GM18519 (cell line): ENCODE results near the gene SMARCB1.

Experiments used
- ATAC-seq: cut with Tn5 transposase; IDR thresholded peaks from one replicate; pipeline ENCODE4 v1.9.1; 2021; ENCODE audit warnings: mild to moderate bottlenecking, moderate library complexity; ENCODE audit not compliant: unreplicated experiment, low FRiP score

Gene SMARCB1

DNA sequence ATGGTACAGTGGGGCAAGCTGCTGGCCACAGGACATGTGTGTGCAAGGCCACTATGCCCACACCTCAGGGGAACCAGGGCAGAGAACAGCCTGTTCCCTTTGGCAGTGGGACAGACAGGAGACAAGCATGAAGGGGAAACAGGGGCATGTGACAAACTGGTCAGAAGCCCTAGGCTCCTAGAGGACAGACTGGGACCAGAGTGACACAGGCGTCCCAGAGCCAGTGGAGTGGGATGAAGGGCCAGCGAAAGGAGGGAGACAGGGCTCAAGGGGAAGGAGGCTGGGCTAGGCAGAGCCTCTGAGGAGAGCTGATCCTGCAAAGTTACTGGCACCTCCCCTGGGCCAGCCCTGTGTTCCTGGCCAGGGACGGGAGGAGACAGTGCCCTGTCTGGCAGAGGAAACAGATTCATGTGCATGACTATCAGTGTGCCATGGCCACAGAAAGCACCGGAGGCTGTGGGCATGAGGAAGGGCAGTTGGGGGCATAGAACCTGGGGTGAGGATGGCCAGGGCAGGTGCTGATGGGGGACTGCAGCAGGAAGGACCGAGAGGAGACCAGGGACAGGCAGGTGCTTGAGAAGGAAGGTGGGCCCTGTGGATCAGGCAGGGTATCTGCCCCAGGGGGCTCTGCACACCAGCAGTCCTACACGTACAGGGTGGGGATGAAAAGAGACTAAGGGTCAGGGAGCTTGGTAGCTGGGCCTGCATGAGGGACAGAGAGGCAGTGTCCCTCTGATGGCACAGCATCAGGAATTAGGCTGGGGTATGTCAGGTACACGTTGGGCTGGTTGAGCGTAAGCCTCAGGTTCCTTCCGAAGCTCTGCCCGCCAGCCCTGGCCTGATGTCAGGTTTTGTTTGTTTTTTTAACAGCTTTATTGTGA is 42.3 kb downstream of the SMARCB1 start:
- ATAC-seq: no peak

DNA sequence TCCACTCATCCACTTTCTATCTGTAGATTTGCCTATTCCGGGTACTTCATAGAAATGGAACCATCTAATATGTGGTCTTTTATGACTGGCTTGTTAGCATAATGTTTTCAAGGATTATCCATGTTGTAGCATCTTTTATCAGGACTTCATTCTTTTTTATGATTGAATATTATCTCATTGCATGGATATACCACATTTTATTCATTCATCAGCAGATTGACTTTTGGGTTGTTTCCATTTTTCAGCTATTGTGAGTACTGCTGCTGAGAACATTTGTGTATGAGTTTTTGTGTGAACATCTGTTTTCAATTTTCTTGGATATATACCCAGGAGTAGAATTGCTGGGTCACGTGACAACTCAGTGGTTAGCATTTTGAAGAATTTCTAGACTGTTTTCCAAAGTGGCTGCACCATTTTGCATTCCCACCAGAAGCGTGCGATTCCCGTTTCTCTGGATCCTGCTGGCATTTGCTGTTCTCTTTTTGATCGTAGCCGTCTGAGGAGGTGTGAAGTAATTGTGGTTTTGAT is 43.1 kb downstream of the SMARCB1 start:
- no peak for ATAC-seq

DNA sequence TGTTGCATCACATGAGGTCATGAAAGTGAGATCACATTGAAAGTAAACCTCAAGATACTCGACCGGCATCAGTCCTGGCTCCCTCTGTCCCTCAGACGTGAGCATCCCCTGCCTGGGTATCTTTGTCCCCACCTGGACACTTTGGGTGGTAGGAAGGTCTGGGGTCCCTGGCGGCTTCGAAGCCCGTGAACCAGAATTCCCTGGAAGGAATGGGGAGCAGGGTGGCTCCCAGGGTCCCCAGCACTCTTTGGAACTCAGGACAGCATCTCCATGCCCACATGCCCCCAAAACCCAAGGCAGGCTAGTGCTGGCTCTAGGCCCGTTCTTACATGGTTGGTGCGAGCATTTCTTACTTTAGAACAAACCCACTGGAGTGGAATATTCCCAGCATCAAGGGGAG is 44.5 kb downstream of the SMARCB1 start:
- ATAC-seq: no peak

DNA sequence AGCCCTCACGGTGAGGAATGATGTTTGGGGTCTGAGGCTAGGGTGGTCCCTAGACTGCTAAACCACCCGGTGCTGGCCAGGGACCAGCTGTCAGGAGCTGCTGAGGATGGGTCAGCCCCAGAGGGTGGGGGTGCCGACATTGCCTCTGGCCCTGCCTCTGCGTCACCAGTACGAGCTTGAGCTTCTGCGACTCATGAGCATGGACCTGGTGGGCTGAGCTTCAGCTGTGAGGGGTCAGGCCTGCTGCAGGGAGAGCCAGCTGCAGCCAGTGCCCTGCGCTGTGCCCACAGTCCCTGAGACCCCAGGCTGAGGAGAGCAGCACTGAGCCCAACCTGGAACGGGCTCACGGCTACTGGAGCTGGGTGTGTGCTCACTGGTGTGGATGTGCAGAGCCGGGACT is 45.0 kb downstream of the SMARCB1 start:
- ATAC-seq: no peak

DNA sequence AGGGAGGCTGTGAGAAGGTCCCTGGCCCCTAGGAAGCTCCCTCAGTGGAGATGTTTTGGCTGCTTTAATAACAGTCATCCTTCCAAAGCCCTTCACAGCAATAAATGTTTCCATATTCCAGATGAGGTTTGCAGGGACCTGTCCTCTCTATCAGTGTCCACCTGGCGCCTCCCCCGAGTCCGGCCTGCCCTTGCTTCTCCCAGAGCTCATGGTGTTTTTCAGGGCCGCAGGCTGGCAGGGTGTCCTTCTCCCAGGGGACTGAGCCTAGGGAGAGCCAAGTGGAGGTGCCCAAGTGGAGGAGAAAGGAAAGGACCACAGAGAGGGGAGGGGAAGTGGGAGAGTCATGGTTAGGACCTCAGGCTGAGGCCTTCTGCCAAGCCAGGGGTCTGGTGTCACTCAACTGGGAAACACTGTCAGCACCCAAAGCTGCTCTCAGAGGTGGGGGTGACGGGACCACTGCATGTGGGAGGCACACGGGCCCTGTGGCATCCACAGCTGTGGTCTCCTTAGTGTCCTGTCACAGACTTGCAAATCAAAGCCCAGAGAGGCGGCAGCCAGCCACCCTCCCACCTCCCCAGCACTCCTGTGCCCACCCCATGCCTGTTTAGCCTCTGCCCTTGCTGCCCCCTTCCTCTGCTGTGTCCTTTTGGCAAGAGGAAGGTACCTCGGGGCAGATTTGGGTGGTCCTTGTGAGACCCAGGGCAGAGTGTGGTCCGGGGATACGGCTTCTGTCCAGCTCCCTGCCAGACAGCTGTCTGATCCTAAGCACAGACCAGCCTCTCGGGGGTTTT is 45.7 kb downstream of the SMARCB1 start:
- no peak for ATAC-seq

DNA sequence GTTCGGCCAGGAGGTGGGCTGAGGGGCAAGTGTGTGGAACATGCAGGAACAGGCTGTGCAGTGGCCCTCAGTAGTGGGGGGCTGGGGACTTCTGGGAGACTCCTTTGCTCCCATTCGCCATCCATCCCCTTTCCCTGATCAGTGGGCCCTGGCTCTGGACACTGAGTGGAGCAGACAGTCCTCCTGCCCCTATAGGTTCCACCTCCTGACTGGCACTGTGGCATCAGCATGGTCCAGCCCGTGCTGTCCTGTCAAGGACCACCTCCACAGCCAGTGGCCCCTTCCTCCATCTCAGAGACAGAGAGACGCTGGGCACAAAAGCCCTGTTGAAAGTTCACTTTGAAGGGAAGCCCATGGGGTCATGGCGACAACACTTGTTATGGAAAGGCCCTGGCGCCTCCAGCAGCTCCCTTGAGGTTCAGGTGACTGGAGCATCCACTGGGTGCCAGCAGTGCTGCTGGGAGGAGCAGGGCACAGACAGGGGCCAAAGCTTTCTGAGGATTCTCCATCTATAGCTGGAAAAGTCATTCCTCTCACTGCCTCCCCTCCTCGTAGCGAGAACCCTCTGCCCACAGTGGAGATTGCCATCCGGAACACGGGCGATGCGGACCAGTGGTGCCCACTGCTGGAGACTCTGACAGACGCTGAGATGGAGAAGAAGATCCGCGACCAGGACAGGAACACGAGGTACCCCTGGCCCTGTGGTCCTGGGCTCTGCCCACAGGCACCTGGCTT is 46.4 kb downstream of the SMARCB1 start:
- ATAC-seq: no peak

DNA sequence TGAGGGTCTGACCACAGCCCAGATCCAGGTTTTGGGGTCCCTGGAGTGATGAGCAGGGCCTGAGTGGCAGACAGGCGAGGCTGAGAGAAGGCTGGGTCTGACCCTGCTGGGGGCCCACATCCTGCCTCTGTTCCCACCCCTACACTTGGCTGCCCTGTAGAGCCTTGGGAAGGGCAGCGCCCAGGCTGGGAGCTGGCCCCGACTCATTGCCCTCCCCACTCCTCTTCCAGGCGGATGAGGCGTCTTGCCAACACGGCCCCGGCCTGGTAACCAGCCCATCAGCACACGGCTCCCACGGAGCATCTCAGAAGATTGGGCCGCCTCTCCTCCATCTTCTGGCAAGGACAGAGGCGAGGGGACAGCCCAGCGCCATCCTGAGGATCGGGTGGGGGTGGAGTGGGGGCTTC is 47.1 kb downstream of the SMARCB1 start:
- ATAC-seq: no peak

DNA sequence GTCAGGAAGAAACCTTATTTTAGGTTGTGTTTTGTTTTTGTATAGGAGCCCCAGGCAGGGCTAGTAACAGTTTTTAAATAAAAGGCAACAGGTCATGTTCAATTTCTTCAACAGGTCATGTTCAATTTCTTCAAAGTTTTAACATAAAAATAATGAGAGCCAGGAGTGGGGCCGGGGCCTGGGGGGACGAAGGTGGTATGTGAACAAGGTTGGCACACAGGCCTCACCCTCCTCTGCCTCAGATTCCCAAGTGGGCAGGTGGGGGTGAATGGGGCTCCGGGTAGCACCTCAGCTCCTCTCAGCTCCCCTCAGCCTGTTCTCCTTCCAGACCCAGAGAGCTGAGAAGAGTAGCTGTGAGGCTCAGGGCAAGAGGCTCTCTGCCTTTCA is 47.6 kb downstream of the SMARCB1 start:
- ATAC-seq: no peak

DNA sequence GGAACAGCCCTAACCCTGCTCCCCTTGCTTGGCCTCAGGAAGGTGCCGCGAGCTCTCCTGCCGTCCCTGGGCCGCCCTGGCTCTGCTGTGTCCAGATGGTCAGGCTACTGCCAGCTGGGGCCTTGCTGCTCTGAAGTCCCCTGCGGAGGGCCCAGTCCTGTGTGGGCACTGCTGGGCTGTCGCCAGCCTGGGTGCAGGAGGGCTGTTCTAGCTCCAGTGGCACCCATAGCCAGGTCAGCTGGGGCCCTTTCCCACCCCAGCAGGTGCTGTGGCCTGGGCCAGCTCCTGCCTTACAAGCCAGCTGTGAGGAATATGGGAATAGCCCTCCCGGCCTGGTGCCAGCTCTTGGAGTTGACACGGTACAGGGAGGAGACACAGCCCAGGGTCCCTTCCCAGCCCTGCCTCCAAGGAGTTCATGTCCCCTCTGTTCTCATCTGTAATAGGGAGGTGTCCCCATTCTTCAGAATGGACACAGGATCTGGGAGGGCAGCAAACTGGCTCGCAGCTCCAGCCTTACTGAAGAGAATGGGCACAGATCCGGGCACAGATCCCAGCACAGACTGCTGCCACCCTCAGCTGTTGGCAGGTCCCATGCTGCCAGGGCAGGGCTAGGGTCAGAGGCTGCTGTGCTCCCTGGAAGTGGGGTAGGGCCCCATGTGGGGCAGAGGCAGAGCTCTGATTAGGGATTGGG is 48.2 kb downstream of the SMARCB1 start:
- ATAC-seq: no peak

DNA sequence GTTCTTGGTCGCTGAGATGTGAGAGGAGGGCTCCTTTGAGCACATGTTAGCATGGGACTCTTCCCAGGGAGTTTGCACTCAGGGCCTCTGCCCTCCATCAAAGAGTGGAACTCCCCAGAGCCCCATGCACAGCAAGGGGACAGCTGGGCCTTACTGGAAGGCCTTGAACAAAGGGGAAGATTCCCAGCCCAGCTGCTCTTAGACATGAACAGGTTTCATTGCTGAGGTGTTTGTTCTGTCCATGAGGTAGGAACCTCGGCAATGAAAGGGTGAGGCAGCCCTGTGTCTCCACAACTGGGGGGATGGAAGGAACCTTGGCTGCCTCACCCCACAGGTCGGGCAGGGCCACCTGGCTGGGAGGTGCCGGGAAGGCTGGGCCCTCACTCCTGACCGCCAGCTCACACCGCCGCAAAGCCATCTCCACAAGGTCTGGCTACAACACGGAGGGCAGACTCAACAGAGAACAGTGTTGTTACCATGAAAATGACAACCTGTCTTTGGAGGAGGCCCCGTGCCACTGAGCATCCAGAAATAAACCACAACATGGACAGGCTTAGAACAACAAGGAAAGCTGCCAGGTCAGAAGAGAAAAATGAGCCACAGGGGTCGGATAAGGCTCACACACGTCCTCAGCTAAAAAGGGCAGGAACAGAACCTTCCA is 48.8 kb downstream of the SMARCB1 start:
- no peak for ATAC-seq

DNA sequence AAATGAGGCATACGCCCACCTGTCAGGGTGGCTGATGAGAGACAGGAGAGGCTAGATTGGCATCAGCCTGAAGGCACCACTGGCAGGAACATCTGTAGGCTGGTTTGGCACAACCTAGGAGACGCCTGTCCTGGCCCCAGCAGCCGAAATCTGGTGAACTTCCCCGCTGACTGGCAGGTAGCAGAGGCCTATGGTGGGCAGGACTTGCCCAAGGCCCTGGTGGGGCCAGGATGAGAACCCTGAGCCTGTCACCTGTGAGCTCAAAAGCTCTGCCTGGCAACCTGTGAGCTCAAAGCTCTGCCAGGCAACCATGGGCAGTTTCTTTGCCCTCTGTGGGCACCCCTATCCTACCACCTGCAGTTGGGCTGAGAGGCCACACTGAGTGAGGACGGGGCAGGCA is 49.5 kb downstream of the SMARCB1 start:
- ATAC-seq: no peak

DNA sequence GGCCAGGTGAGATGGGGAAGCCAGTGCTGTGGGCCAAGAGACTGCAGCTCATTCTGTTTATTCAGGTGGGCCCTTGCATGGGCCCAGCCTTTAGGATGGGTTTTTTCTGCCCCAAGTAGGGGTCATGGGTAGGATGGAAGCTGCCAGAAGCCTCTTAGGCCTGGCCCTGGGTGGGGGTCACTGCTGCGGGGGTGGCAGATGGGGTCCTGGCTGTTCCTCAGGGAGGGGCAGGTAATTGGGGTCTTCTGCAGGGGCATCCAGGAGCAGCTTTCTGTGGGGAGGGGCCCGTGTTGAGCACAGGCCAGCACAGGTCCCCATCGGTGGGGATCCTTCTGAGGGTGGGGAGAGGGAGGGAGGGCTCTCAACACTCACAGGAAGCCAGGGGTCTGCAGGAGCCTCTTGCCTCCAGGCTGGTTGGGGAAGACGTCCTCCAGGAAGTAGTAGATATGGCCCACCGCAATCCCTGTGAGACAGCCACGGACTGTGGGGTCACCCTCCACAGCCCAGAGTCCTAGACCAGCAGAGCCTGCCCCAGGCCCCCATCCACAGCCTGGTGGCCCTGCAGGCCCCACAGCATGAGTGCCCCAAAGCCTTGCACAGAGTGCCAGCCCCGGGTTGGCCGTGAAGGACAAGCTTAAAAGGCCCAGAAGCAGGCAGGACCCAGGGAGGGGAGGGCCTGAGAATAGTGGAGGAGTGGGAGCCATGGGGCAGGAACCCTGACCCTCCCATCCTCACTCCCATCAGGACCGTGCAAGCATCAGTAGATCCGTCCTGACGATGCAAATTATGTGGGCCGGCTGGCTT is 50.1 kb downstream of the SMARCB1 start:
- no peak for ATAC-seq

DNA sequence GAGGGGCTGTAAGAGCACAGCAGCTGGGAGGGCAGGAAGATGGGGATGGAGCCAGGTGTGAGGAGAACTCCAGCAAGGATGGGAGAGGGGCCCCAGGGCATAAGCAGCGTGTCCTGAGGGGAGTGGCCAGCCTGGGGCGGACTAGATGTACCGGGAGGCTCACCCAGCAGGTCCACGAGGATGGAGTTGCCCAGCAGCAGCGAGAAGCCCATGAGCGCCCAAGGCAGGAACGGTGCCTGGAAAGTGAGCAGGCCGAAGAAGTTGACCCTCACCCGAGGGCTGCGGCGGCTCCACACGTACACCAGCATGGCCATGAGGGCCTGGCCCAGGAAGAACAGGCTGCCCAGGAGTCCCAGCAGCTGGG is 50.7 kb downstream of the SMARCB1 start:
- no peak for ATAC-seq

DNA sequence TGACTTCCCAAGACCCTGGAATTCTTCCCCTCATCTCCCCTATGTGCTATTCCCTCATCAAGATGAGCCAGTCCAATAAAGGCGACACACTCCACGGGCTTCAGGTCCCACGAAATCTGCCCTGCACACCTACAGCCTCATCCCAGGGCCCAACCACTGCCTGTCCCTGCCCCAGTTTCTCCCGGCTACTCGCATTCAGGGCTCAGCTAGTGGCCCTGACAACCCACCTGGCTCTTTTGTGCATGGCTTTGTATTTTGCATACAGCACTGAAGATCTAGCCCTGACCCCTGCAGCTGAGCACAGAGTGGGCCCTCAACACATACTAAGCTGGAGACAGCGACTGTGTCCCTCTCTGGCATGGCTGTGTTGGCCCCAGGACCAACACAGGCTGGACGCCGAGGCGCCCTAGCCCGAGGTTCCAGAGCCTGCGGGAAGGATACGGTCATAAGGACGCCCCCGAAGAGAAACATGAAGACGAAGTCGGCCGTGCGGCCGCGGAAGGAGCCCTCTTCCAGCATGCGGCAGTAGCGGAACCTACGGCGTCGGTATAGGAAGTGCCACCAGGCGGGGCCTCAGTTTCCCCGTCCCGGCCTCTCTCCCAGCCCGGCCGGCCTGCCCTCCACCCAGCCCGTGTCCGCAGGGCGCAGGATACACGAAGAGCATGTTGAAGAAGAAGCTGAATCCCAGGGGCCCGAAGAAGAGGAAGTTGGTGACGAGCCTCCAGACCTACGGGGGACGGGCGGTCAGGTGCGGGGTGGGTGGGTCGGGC is 51.3 kb downstream of the SMARCB1 start:
- no peak for ATAC-seq

DNA sequence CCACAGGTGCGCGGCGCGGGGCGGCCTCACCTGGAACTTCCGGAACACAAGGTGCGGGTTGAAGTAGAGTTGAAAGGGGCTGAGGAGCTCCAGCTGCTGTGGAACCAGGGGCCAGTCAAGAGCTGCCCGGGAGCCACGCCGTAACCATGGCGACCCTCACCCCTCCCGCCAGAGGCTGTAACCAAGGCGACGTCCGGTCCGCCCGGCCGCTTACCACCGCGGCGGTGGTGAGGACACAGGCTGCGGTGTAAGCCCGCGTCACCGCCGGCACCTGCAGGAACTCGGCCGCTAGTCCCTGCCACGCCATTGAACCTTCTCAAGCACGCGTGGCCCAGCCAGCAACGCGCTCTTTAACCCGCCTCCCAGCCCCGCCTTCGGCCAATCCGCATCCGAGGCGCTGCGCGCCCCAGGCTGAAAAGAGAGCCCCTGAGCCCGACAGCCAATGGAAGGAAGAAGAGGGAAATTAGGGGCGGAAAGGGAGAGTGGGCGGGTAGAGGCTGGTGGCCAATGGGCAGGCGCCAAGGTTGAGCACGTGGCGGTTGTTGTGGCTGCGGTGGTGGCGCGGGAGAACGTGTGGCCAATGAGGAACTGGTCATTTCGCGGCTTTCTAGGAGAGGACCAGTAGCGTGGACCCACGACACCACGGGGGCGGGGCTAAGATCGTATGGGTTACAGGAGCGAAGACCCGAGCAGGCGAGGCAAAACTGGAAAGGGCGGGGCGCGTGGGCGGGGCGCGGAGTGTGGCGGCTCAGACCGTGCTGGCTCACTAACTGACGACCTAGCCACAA is 52.1 kb downstream of the SMARCB1 start, which contains the start of gene DERL3:
Gene DERL3 (minus strand): TSS at position 326 of the 788 bp plus-strand sequence. CDS start 19 bp downstream, at position 307.
- ATAC-seq: peak; percentile 48

DNA sequence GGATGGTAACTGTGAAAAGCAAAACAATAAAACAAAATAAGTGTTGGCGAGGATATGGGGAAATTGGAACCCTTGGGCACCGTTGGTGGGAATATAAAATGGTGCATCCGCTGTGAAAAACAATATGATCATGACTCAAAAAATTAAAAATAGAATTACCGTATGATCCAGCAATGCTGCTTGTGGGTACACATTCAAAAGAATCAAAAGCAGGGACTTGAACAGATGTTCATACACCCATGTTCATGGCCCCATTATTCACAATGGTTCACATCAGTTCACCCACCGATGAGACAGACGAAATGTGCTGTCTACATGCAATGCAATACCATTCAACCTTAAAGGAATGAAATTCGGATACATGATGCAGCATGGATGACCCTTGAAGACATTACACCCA is 53.3 kb downstream of the SMARCB1 start:
- no peak for ATAC-seq

DNA sequence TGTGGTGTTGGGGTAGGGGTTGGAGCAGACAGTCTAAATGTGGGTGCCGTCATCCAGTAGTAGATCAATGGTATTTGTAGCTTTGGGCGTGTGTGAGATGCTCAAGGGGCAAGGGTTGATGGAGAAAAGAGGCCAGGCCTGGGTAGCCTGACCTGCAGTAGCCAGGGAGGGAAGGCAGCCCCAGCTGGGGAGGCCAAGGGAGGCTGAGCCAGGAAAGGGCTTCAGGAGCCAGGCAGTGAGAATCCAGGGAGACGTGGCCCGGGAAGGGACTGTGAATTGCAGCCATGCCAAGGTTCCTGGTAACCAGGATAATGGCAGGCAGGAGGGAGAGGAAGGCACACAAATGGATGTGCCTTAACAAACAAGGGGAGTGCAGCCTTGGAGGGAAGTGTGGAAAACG is 54.5 kb downstream of the SMARCB1 start:
- no peak for ATAC-seq
